ENCODE measurements around the gene CFAP119.

Gene CFAP119

DNA sequence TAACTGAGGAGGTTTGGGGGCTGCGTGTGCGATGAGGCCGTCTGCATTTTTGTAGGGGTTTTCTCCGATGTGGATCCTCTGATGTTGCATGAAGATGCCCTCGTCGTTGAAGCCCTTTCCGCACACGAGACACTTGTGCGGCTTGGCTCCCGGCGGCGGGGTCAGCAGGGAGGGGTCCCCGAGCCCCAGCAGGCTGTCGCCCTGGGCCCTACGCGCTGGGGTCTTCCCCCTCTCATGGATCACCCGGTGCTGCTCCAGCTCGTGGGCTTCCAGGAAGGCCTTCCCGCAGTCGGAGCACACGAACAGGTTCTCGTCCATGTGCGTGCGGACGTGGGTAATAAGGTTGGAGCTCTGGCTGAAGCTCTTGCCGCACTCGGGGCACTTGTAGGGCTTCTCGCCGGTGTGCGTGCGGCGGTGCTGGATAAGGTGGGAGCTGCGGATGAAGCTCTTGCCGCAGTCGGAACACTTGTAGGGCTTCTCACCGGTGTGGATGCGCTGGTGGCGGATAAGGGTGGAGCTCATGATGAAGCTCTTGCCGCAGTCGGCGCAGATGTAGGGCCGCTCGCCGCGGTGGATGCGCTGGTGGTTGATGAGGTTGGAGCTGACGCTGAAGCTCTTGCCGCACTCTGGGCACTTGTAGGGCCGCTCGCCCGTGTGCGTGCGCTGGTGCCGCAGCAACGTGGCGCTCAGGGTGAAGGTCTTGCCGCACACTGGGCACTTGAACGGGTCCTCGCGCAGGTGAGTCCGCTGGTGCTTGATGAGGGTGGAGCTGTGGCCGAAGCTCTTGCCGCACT, 20.8 kb upstream of the CFAP119 start:
- DNase-seq (ENCODE audit: low read depth in 2 of 2): no peak

DNA sequence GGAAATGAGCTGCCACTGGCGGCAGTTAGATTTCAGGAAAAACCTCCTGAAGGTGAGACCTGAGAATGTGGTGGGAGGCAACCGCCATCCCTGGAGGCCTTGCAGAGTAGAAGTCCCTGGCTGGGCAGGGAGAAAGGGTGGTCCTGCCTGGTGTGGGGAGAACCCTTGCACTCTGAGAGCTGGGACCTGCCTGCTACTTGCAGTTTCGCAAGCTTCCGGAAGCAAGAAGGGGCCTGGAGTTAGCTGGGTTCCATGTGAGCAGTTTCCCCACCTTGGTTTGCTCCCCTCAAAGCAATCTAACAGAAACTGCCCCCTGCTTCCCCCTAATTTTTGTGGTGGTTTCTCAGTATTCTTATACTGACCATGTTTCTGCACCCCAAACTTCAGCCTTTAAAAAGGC, 18.7 kb upstream of the CFAP119 start:
- DNase-seq (ENCODE audit: low read depth in 2 of 2): no peak

DNA sequence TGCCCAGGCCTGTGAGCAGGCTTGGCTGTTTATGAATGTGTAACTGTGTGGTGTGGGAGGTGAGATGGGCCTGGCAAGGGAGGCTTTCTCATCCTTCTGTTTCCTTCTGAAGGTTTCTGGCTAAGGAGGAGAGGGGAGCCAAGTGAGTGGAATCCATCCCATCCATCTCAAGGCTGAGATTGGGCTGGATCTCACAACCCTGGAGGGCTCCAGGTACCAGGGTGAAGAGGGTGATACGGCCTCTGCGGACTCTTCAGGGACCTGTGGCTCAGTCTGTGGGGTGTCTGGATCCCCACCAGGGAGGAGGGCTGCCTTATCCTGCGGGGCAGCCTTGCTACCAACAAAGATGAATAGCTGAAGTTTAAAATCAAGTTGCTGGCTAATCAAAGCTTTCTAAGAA, 18.2 kb upstream of the CFAP119 start:
- no peak for DNase-seq (ENCODE audit: low read depth in 2 of 2)

DNA sequence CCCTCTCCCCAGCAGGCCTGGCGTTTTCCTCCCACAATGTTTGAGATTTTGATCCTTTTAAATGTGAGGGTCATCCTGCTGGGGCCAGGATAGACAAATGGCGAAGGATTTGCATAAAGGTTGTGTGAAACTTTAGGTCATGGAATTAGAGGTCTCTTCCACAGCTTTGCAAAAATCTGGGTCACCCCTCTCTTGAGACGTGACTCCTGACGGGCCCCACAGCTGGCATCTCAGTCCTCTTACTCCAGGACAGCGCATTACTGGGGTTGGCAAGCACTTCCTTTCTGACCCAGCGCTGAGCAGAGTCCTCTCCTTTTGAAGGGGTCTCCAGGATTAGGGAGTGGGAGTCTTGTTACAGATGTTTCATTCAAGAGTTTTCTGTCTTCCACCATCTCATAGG, 17.7 kb upstream of the CFAP119 start:
- DNase-seq (ENCODE audit: low read depth in 2 of 2): no peak

DNA sequence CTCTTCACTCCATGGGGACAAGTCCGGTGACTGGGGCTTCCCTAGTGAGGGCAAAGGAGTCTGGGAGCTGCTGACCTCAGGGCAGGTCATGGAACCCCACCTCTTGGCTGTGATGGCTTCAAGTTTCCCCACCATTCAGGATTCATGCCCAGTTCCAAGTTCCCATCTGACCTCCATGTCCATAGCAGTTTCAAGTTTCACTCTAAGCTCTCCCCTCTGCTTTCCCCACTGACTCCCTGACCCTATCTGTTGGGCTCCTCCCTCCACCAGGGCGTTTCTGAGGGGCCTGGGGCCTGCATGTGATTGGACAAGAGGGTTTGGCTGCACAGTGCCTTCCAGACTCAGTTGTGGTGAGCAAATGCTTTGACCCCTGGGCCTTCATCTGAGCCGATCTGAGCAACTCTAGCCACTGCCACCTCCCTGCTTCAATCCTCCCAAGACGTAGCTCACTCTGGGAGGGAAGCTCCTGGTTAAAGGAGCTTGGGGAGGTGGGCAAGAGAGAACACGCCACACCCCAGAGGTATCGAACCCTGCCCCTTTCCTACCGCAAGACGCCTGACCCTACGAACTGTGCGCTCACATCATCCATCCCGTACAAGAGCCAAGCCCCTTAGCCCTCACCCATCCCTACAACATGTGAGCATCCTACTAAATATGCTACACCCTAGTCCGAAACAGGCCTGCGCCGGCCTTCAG, 16.8 kb upstream of the CFAP119 start:
- DNase-seq (ENCODE audit: low read depth in 2 of 2): no peak

DNA sequence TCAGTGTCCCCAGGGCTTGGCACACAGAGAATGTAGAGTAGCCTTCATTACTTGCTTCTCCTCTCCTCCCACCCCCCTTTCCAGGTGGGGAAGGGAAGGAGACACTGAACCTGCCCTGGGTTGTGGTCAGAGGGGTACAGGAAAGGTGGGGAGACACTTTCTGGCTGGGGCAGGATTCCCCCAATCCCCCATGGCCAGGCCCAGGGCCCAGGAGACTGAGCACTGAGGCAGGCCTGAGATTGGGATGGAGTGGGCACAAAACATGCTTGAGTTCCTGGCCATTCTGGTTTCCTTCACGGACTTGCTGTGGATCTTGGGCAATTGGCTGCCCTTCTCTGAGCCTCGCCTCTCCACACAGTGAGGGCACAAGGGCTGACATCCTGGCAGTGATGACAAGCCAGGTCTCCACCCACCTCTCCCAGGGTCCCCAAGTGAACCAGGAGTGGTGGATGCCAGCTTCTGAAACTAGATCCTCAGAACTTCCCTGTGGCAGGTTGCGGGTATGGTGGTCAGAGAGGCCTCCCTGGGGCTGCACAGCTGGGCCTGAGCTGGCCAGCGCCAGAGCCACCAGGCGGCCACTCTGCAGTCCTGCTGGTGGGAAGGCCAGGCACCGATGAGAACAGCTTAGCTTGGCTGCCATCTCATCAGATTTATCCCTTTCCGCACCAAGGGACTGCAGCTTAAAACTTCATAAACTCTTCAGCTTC, 15.9 kb upstream of the CFAP119 start:
- DNase-seq (ENCODE audit: low read depth in 2 of 2): no peak

DNA sequence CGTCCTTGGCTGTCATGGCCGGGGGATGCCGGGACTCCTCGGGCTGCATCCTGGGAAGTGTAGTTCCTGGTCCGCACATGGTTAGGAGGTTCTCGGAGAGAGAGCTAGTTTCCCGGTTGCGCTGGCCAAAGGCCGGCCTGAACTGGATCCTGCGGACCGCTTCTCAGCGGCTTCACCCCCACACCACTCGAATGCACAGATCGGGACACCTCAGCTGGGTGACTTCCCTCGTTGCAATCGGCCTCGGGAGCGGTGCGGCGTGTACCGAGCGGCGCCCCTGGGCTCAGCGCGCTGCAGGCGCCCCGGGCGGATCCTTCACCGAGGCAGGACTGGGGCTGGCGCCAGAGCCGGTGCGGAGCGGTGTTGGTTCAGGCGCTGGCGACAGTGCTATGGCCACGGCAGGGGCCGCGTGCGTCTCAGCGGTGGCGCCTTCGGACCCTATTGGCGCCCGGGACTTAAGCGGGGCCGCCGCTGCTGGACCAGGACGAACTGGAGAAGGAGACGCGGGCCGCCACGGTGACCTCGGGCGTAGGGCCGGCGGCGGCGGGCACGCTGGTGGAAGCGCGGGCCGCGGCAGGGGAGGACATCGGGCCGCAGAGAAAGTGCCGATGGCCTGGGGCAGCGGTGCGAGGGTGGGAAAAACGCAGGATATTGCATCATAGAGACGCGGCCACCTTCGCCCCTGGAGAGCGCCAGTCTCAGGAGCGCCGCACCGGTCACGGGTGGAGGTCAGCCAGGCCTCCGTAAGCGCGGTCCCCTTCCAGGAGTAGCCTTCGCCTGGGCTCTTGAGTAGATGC, 13.7 kb upstream of the CFAP119 start:
- peak; percentile 37 to 52 for DNase-seq (ENCODE audit: low read depth in 2 of 2)

DNA sequence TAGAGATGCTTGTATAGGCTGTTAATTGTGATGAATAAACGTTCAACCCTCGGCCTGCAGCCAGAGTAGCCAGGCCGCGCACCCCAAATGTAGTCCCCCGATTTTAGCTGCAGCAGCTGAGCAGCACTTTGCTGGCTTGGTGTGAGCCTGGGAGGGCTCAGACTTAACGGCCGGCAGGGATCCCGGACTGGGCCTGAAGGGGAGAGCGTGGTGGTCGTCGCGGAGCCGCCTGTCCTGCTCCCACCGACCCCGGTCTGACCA, 13.2 kb upstream of the CFAP119 start:
- no peak for DNase-seq (ENCODE audit: low read depth in 2 of 2)

DNA sequence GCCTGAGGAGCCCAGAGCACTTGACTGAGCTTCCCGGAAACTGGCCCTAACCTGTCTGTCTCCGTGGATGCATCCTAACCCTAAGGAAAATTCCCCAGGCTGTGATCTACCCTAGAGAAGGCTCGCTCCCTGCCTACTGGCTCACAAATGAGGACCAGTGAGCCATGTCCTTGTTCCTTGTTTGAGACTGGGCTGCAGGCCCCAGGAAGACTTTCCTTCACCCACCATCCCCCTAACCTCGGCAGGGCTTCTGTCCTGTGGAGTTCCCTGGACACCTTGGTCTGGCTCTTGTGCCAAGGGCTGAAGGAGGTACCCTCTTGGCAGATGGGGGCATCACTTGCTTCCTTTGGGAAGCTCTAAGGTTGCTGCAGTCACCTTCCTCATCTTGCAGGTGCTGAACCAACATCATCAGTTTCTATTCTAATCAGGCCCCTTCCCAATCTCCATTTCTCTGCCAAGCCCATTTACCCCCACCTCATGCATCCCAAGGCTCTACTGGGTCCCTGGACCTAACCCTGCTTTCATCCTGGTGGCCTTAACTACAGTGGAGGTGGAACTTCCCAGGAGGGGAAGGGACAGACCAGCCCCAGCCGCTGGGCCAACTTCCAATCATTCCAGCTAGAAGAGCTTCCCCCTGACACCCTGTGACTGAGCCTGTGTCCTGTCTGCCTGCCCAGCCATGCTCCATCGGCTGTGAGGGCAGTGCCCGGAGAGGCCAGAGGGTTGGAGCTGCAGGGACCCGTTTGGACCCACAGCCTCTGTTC, 12.7 kb upstream of the CFAP119 start:
- no peak for DNase-seq (ENCODE audit: low read depth in 2 of 2)

DNA sequence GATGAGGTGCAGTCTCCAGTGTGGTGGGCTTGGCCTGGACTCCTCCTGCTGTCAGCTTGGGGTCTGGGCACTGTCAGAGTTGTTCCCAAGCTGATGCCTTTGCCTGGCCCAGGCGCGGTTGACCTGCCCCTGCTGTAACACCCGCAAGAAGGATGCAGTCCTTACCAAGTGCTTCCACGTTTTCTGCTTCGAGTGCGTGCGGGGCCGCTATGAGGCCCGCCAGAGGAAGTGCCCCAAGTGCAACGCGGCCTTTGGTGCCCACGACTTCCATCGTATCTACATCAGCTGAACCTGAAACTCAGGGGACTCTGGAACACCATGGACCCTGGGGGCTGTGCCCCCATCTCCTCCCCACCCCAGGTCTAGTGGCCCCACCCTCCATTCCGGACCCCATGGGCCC, 12.0 kb upstream of the CFAP119 start:
- DNase-seq (ENCODE audit: low read depth in 2 of 2): no peak

DNA sequence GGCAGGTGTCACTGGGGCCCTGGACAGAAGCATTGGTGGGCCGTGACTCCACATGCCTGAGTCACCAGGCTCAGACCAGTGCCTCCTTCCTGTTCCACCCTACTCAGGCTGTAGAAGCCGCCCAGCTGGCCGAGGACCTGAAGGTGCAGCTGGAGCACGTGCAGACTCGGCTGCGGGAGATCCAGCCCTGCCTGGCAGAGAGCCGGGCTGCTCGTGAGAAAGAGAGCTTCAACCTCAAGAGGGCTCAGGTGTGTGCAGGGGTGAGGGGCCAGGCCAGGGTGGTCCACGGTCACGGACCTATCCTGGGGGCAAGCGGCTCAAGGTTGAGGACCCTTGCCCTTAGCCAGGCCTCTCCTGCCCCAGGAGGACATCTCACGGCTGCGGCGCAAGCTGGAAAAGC, 9.9 kb upstream of the CFAP119 start:
- DNase-seq (ENCODE audit: low read depth in 2 of 2): no peak

DNA sequence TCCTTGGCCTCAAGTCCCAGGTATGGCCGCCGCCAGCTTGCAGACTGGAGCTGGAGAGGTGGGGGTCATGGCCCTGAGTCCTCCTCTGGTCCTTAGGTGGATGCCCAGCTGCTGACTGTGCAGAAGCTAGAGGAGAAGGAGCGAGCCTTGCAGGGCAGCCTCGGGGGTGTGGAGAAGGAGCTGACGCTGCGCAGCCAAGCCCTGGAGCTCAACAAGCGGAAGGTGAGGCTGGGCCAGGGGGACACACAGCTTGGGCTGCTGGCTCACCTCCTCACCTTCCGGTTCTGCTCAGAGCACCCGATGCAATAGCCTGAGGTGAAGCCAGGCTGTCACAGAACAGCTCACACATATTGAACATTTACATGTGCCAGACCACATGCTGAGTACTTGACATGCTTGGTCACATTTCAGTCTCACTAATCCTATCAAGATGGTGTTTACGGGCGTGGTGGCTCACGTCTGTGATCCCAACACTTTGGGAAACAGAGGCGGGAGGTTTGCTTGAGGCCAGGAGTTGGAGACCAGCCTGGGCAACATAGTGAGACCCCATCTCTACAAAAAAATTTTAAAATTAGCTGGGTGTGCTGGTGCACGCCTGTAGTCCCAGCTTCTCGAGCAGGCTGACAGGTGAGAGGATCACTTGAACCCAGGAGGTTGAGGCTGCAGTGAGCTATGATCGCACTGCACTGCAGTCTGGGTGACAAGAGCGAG, 7.7 kb upstream of the CFAP119 start:
- DNase-seq (ENCODE audit: low read depth in 2 of 2): no peak

DNA sequence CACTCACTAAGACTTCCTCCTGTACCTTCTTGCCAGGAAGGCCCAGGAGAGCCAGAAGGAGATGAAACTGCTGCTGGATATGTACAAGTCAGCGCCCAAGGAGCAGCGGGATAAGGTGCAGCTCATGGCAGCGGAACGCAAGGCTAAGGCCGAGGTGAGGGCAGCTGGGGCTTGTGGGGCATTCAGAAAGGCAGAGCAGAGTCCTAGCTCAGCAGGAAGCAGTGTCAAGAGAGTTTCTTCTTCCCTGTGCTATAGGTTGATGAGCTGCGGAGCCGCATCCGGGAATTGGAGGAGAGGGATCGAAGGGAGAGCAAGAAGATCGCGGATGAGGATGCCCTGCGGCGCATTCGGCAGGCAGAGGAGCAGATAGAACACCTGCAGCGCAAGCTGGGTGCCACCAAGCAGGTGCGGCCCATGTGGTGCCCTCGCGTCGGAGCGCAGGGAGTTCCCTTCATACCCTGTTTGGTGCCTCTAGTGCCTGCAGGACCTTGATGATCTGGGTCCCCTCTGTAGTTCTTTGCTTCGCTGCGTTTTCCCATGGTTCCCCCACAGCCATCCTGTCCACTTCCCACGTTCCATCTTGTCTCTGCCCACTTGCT, 6.8 kb upstream of the CFAP119 start:
- DNase-seq (ENCODE audit: low read depth in 2 of 2): no peak

DNA sequence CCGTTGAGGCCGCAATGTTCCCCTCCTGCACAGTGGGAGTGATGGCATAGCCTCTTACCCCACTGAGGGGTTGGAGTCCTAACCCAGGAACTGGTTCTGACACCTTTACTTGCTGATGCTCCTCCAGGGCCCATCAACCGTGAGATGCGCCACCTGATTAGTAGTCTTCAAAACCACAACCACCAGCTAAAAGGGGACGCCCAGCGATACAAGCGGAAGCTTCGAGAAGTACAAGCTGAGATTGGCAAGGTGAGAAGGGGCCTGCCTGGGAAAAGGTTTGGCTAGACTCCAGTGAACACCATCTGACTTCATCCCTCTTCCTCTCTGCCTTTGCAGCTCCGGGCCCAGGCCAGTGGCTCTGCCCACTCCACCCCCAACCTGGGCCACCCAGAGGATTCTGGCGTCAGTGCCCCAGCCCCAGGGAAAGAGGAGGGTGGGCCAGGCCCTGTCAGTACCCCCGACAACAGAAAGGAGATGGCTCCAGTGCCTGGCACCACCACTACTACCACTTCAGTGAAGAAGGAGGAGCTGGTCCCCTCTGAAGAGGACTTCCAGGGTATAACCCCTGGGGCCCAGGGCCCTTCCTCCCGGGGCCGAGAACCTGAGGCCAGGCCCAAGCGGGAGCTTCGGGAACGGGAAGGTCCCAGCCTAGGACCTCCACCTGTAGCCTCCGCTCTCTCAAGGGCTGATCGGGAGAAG, 6.1 kb upstream of the CFAP119 start:
- DNase-seq (ENCODE audit: low read depth in 2 of 2): no peak

DNA sequence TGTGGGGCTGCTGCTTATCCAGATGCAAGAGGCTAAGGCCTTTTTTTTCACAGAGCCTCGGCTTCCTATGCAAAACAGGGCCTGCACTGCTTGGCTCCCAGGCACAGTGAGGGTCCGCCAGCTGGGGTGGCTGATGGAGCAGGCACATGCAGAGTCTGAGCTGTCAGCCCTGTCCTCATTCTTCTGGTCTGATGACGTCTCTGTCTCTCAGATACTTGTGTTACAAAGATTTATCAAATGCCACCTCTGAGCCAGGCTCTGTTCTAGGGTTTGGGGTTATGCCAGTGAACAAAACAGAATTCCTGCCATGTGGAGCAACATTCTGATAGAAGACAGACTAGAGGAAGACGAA, 5.0 kb upstream of the CFAP119 start:
- no peak for DNase-seq (ENCODE audit: low read depth in 2 of 2)

DNA sequence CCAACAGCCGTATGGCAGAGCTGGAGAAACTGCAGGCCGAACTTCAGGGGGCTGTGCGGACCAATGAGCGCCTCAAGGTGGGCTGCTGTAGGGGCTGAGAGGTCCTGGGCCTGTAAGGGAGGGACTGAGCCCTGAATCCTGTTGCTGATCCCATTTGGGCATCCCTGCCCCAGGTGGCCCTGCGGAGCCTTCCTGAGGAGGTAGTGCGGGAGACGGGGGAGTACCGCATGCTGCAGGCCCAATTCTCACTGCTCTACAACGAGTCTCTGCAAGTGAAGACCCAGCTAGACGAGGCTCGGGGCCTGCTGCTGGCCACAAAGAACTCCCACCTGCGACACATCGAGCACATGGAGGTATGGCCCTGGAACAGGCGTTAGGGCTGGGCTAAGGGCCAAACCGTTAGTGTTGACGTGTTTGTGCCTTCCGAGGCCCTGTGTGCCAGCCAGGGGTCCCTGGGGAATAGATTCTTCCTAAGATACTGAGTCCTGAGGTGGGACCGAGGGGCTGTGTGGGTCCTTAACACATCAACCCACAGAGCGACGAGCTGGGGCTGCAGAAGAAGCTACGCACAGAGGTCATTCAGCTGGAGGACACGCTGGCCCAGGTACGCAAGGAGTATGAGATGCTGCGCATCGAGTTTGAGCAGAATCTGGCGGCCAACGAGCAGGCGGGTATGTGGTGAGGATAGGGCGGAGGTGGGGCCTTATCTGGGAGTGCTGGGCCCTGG, 4.5 kb upstream of the CFAP119 start:
- DNase-seq (ENCODE audit: low read depth in 2 of 2): no peak

DNA sequence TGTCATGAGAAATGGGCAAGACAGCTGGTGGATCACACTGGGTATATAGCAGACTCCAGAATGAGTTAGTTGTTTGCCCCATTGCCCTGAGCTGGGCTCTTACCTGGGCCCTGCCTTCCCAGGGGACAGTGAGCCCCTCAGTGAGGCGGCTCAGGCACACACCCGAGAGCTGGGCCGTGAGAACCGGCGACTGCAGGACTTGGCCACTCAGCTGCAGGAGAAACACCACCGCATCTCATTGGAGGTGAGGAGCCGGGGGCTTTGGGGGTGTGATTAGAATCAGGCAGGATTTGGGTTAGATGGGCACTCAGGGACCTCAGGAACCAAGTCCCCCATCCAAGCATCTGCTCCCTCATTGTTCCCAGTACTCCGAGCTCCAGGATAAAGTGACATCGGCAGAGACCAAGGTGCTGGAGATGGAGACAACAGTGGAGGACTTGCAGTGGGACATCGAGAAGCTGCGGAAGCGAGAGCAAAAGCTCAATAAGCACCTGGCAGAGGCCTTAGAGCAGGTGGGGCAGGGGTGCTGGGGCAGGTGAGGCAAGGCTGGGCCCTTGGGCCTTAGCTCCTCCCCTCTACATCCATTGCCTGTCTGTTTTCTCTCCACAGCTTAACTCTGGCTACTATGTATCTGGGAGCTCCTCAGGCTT, 3.1 kb upstream of the CFAP119 start:
- DNase-seq (ENCODE audit: low read depth in 2 of 2): no peak

DNA sequence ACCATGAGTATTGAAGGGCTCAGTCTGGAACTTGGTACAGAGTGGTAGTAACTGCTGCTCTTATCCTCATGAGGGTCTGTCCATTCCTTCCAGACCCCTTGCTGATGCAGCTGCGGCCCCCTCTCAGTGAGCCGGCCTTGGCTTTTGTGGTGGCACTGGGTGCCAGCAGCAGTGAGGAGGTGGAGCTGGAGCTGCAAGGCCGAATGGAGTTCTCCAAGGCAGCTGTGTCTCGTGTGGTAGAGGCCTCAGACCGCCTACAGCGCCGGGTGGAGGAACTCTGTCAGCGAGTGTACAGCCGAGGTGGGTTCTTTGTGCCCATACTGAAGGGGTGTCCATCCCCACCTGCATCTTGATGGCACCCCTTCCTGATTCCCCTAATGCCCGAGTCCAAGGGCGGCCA, 2.2 kb upstream of the CFAP119 start:
- no peak for DNase-seq (ENCODE audit: low read depth in 2 of 2)

Measured in stimulated activated CD4-positive, alpha-beta T cell treated with anti-CD3 and anti-CD28 coated beads, Interleukin-1b, Interleukin-23, amount 100 ng/mL, for 4 hours (primary cell).